Keratinocyte (primary cell): ENCODE results near the gene ZNF74. TPM values are rescaled to one million over a fixed set of nuclear protein-coding genes. Genes with fewer than 3 reads are reported as not detected.
"Not testable (repeated sequence)": the region's sequence is repeated elsewhere in the genome, so short reads cannot be mapped to it uniquely, and the experiment has no call there.

Experiments
- DNase-seq: peaks from one replicate; pipeline ENCODE4 v3.0.0-alpha.2; 2011; ENCODE audit warnings: low read depth, missing footprints, low spot score
- FAIRE-seq: peaks from 2 replicates; lab custom pipeline; 2011; peaks lifted over from hg19 to GRCh38; lab: Jason Lieb, UNC
- H2AFZ ChIP-seq: 2 replicates; pipeline ENCODE4 v1.6.0; 2012; ENCODE audit warnings: low read length, control low read depth, inconsistent platforms; ENCODE audit not compliant: control insufficient read depth
- H3K27ac ChIP-seq: 2 replicates; pipeline ENCODE4 v1.5.1; 2011; ENCODE audit warnings: low read length; ENCODE audit not compliant: control insufficient read depth, insufficient read depth
- H3K27me3 ChIP-seq: 3 replicates; pipeline ENCODE4 v1.6.0; 2011; ENCODE audit warnings: low read length; ENCODE audit not compliant: control insufficient read depth, insufficient read depth; ENCODE audit errors: extremely low read depth
- H3K36me3 ChIP-seq, 2 experiments: 2 replicates in 1 of 2; 3 replicates in 1 of 2; pipeline ENCODE4 v1.5.1; 2011; ENCODE audit warnings: low read length in 2 of 2, mild to moderate bottlenecking in 1 of 2; ENCODE audit not compliant: control insufficient read depth in 2 of 2, insufficient read depth in 2 of 2; ENCODE audit errors: extremely low read depth in 1 of 2
- H3K4me1 ChIP-seq: 3 replicates; pipeline ENCODE4 v1.5.1; 2011; ENCODE audit warnings: low read length; ENCODE audit not compliant: control insufficient read depth, insufficient read depth; ENCODE audit errors: extremely low read depth
- H3K4me2 ChIP-seq: 3 replicates; pipeline ENCODE4 v1.6.0; 2011; ENCODE audit warnings: low read depth, low read length; ENCODE audit not compliant: control insufficient read depth, insufficient read depth; ENCODE audit errors: extremely low read depth
- H3K4me3 ChIP-seq, 3 experiments: fragments of 200-600 bp in 1 of 3; sonication (generic) in 1 of 3; 2 replicates in 2 of 3; 3 replicates in 1 of 3; pipeline ENCODE4 v1.5.1; 2011 to 2016; ENCODE audit warnings: low read length in 3 of 3, mild to moderate bottlenecking in 3 of 3, control low read depth in 2 of 3, inconsistent platforms in 1 of 3, low read depth in 1 of 3, mixed read lengths in 1 of 3, mixed run types in 1 of 3, moderate library complexity in 1 of 3; ENCODE audit not compliant: control insufficient read depth in 2 of 3, insufficient read depth in 2 of 3; ENCODE audit errors: extremely low read depth in 1 of 3
- H3K79me2 ChIP-seq: 2 replicates; pipeline ENCODE4 v1.6.0; 2012; ENCODE audit warnings: low read length; ENCODE audit not compliant: control insufficient read depth, insufficient read depth
- H3K9ac ChIP-seq: 3 replicates; pipeline ENCODE4 v1.6.0; 2011; ENCODE audit warnings: low read length; ENCODE audit not compliant: control insufficient read depth, insufficient read depth; ENCODE audit errors: extremely low read depth
- H3K9me1 ChIP-seq: 3 replicates; pipeline ENCODE4 v1.6.0; 2011; ENCODE audit warnings: low read length; ENCODE audit not compliant: control insufficient read depth, insufficient read depth; ENCODE audit errors: extremely low read depth
- H3K9me3 ChIP-seq: 2 replicates; pipeline ENCODE4 v1.5.1; 2012; ENCODE audit warnings: low read depth, low read length; ENCODE audit not compliant: control insufficient read depth
- H4K20me1 ChIP-seq: 3 replicates; pipeline ENCODE4 v1.6.0; 2011; ENCODE audit warnings: low read length; ENCODE audit not compliant: control insufficient read depth, insufficient read depth; ENCODE audit errors: extremely low read depth
- dilution Hi-C: fragments of 300-500 bp; cut with MboI; formaldehyde crosslinking; loops from one replicate; pipeline ENCODE4 v1.7.0; 2020; ENCODE audit warnings: low sequenced_read_pairs; ENCODE audit not compliant: extremely low pct_ligation_motif_present
- polyA plus RNA-seq, 5 experiments: library from polyadenylated mRNA; depleted of rRNA in 3 of 5; stranded (reverse) in 3 of 5; stranded (forward) in 1 of 5; unstranded in 1 of 5; fragments of >200 nt; gene quantifications; 1 replicate in 1 of 5; 2 replicates in 3 of 5; 3 replicates in 1 of 5; pipeline versions ENCODE4 v1.2.1 to v1.2.3, GENCODE V29; 2011 to 2012; ENCODE audit warnings: missing spikeins in 2 of 5, low read depth in 1 of 5, low replicate concordance in 1 of 5

ZNF74 gene
- polyA plus RNA-seq, 1 donor (not counting 4 experiments of a cell fraction or from before 2014, with no cell fraction given), result 5.2 TPM

- DNase-seq, H3K27me3 ChIP-seq, H3K4me1 ChIP-seq, H3K36me3 ChIP-seq, H2AFZ ChIP-seq, FAIRE-seq, H3K9ac ChIP-seq, H3K79me2 ChIP-seq, H3K9me3 ChIP-seq, H3K9me1 ChIP-seq, H3K27ac ChIP-seq, H3K4me2 ChIP-seq, H3K4me3 ChIP-seq, dilution Hi-C loops, H4K20me1 ChIP-seq: not testable (repeated sequence)
Observed at GRCh38 chr22:20362403-20362802, 31.5 kb upstream of the ZNF74 start.

- dilution Hi-C loops, H3K4me2 ChIP-seq, H3K4me3 ChIP-seq, H4K20me1 ChIP-seq, FAIRE-seq, H3K9me1 ChIP-seq, H3K9ac ChIP-seq, H3K9me3 ChIP-seq, H3K27me3 ChIP-seq, H3K4me1 ChIP-seq, H3K79me2 ChIP-seq, DNase-seq, H3K36me3 ChIP-seq, H2AFZ ChIP-seq, H3K27ac ChIP-seq: not testable (repeated sequence)
Observed at GRCh38 chr22:20364335-20365260, 29.4 kb upstream of the ZNF74 start.

GRCh38 chr22:20366841-20367240, 27.1 kb upstream of the ZNF74 start:
- H3K27ac ChIP-seq, H3K4me1 ChIP-seq, H3K9me1 ChIP-seq, H4K20me1 ChIP-seq, H3K79me2 ChIP-seq, H3K4me2 ChIP-seq, H3K27me3 ChIP-seq, H3K4me3 ChIP-seq, H3K9me3 ChIP-seq, DNase-seq, FAIRE-seq, H3K36me3 ChIP-seq, H2AFZ ChIP-seq, dilution Hi-C loops, H3K9ac ChIP-seq: not testable (repeated sequence)

- H3K27me3 ChIP-seq, DNase-seq, H3K9me1 ChIP-seq, H3K9ac ChIP-seq, H4K20me1 ChIP-seq, FAIRE-seq, H3K79me2 ChIP-seq, dilution Hi-C loops, H3K27ac ChIP-seq, H3K36me3 ChIP-seq, H3K4me1 ChIP-seq, H3K9me3 ChIP-seq, H3K4me3 ChIP-seq, H2AFZ ChIP-seq, H3K4me2 ChIP-seq: not testable (repeated sequence)
Observed at GRCh38 chr22:20368875-20369274, 25.1 kb upstream of the ZNF74 start.

GRCh38 chr22:20371687-20372086, 22.3 kb upstream of the ZNF74 start:
- H3K36me3 ChIP-seq, FAIRE-seq, dilution Hi-C loops: not testable (repeated sequence)

More at GRCh38 chr22:20371687-20372086, 22.3 kb upstream of the ZNF74 start:
- H3K4me3 ChIP-seq, H2AFZ ChIP-seq, H4K20me1 ChIP-seq, H3K79me2 ChIP-seq, DNase-seq, H3K4me1 ChIP-seq, H3K9me1 ChIP-seq, H3K27ac ChIP-seq, H3K9me3 ChIP-seq, H3K27me3 ChIP-seq, H3K4me2 ChIP-seq, H3K9ac ChIP-seq: not testable (repeated sequence)
